Osteoblast (primary cell): ENCODE results near the gene ABCF2. TPM values are rescaled to one million over a fixed set of nuclear protein-coding genes. Genes with fewer than 3 reads are reported as not detected.

Experiments used
- DNase-seq: peaks from one replicate; pipeline ENCODE4 v3.0.0; 2011; ENCODE audit warnings: low spot score, mixed read lengths; ENCODE audit not compliant: insufficient read length; ENCODE audit errors: missing footprints
- H2AFZ ChIP-seq: 2 replicates; pipeline ENCODE4 v1.6.0; 2011; ENCODE audit warnings: mild to moderate bottlenecking, low read length
- H3K27ac ChIP-seq: 2 replicates; pipeline ENCODE4 v1.5.1; 2011; ENCODE audit warnings: mild to moderate bottlenecking, low read depth, low read length, moderate library complexity
- H3K27me3 ChIP-seq: 2 replicates; pipeline ENCODE4 v1.6.0; 2012; ENCODE audit warnings: mild to moderate bottlenecking, control low read depth, inconsistent platforms, low read length, moderate library complexity; ENCODE audit not compliant: insufficient read depth
- H3K36me3 ChIP-seq: 2 replicates; pipeline ENCODE4 v1.5.1; 2011; ENCODE audit warnings: mild to moderate bottlenecking, low read length, control low read depth, moderate library complexity; ENCODE audit not compliant: insufficient read depth
- H3K4me1 ChIP-seq: 2 replicates; pipeline ENCODE4 v1.5.1; 2011; ENCODE audit warnings: mild to moderate bottlenecking, low read length, control low read depth, moderate library complexity; ENCODE audit not compliant: insufficient read depth
- H3K4me2 ChIP-seq: 2 replicates; pipeline ENCODE4 v1.6.0; 2011; ENCODE audit warnings: mild to moderate bottlenecking, low read length; ENCODE audit not compliant: insufficient read depth
- H3K4me3 ChIP-seq: fragments of 200-600 bp; sonication (generic); 3 replicates; pipeline ENCODE4 v1.5.1; 2012; ENCODE audit warnings: mild to moderate bottlenecking, low read length, inconsistent platforms; ENCODE audit not compliant: insufficient read depth
- H3K79me2 ChIP-seq: 2 replicates; pipeline ENCODE4 v1.6.0; 2012; ENCODE audit warnings: mild to moderate bottlenecking, low read length, control low read depth, inconsistent platforms; ENCODE audit not compliant: insufficient read depth
- H3K9me3 ChIP-seq: 2 replicates; pipeline ENCODE4 v1.5.1; 2011; ENCODE audit warnings: low read depth, low read length, control low read depth
- H4K20me1 ChIP-seq: 2 replicates; pipeline ENCODE4 v1.6.0; 2012; ENCODE audit warnings: mild to moderate bottlenecking, low read length, control low read depth; ENCODE audit not compliant: insufficient read depth
- CTCF ChIP-seq: IDR thresholded peaks from 2 replicates; pipeline ENCODE4 v1.5.1; 2011; ENCODE audit warnings: mild to moderate bottlenecking, low read depth, low read length, moderate library complexity; ENCODE audit errors: extremely low read depth
- total RNA-seq: library from RNA; depleted of rRNA; stranded (reverse); fragments of >200 nt; gene quantifications from 2 replicates; pipeline ENCODE4 v1.2.3, GENCODE V29; 2012

ABCF2 gene
- total RNA-seq, 1 donor, result 65.9 TPM

DNA sequence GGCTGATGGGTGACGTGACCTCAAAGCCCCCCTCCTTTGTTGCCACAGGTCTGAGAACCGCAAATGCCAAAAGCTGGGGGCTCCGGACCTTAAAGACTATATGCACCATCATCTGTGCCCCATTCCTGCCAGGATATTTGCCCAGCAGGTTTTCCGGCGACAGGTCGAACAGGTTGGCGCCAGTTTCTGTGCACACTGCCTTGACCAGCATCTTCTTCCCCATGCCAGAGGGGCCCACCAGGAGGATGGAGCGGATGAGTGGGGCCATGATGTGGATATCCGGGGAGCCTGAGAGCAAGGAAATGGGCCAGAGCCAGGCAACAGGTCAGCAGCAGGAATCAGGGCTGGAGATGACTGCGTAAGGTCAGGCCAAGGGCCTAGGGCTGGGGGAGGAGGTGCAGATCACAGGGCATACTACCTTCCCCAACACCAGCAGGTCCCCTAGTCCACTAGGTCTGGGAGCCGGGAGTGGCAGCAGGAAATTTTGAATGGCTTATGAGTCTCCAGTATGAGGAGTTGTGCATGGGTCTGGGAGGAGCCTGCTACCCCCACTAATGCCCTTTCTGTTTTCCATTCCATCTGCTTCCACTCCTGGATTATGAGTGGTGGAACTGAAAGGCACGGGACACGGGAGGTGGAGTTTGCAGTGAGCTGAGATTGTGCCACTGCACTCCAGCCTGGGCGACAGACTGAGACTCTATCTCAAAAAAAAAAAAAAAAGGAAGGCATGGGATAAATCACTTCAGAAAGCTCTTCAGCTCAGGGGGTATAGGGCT, 33.6 kb downstream of the ABCF2 start:
- TF ChIP-seq CTCF, result no peak
- Histone ChIP-seq H3K9me3 (no peaks in the 10 kb centered on the region), H3K27me3 (peaks cover 33% of the 10 kb centered on the region), H3K4me3 (no peak overlapping the region), H3K4me2 (no peak overlapping the region), H3K36me3 (no peaks in the 10 kb centered on the region), H2AFZ (no peak overlapping the region), H3K27ac (no peak overlapping the region), H3K79me2 (no peaks in the 10 kb centered on the region), H3K4me1 (no peaks in the 10 kb centered on the region), H4K20me1 (no peaks in the 10 kb centered on the region)
- DNase-seq, result peak; percentile 49

- Histone ChIP-seq H3K79me2 (no peaks in the 10 kb centered on the region), H3K27ac (no peak overlapping the region), H3K27me3 (peaks cover 34% of the 10 kb centered on the region), H3K36me3 (no peaks in the 10 kb centered on the region), H2AFZ (no peak overlapping the region), H3K4me1 (no peaks in the 10 kb centered on the region), H3K9me3 (no peaks in the 10 kb centered on the region), H4K20me1 (no peaks in the 10 kb centered on the region), H3K4me3 (no peak overlapping the region), H3K4me2 (no peak overlapping the region)
- TF ChIP-seq CTCF, result no peak
- DNase-seq, result peak; percentile 67
Observed at GRCh38 chr7:151192002-151192539, 34.9 kb downstream of the ABCF2 start.

GRCh38 chr7:151191544-151191943, 35.5 kb downstream of the ABCF2 start:
- H3K79me2 ChIP-seq, result no peaks in the 10 kb centered on the region
- no peak overlapping the region for H2AFZ ChIP-seq
- H3K4me3 ChIP-seq, result no peak overlapping the region
- no peak overlapping the region for H3K4me2 ChIP-seq
- peak; percentile 42 for DNase-seq
- H3K36me3 ChIP-seq, result no peaks in the 10 kb centered on the region
- no peaks in the 10 kb centered on the region for H3K4me1 ChIP-seq
- no peaks in the 10 kb centered on the region for H3K9me3 ChIP-seq
- no peak overlapping the region for H3K27ac ChIP-seq
- H3K27me3 ChIP-seq, result peaks cover 37% of the 10 kb centered on the region
- TF ChIP-seq CTCF, result no peak
- no peaks in the 10 kb centered on the region for H4K20me1 ChIP-seq

DNA sequence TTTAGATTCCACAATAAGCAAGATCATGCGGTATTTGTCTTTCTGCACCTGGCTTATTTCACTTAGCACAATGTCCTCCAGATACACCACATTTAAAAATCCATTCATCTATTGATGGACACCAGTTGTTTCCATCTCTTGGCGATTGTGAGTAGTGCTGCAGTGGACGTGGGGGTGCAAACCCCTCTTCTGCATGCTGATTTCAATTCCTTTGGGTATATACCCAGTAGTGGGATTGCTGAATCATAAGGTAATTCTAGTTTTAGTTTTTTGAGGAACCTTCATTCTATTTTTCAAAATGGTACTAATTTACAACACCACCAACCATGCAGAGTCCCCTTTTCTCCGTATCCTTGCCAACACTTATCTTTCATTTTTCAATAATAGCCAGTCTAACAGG, 38.0 kb downstream of the ABCF2 start:
- no peak overlapping the region for H3K27ac ChIP-seq

More for the DNA sequence above, 38.0 kb downstream of the ABCF2 start:
- Histone ChIP-seq H3K4me2 (no peak overlapping the region), H2AFZ (no peak overlapping the region), H3K4me1 (no peaks in the 10 kb centered on the region), H4K20me1 (no peaks in the 10 kb centered on the region), H3K9me3 (no peaks in the 10 kb centered on the region), H3K4me3 (no peak overlapping the region), H3K36me3 (no peaks in the 10 kb centered on the region), H3K79me2 (no peaks in the 10 kb centered on the region), H3K27me3 (peaks cover 32% of the 10 kb centered on the region)
- no peak for DNase-seq
- TF ChIP-seq CTCF, result no peak
